Neural cell (in vitro differentiated cells): Measurements from ENCODE around the gene AKAP9. TPM values are rescaled to one million over a fixed set of nuclear protein-coding genes. Genes with fewer than 3 reads are reported as not detected.

ENCODE experiments used
- H2AFZ ChIP-seq: fragments of 200-600, 300-800 bp; sonication (generic), shearing (Covaris generic); 2 replicates; pipeline ENCODE4 v1.6.0; 2014; ENCODE audit warnings: low read depth, mild to moderate bottlenecking, antibody characterized with exemption, low read length, moderate library complexity
- H3F3A ChIP-seq: fragments of 200-600 bp; shearing (Covaris generic); 2 replicates; pipeline ENCODE4 v1.6.1; 2016; ENCODE audit warnings: mild to moderate bottlenecking, moderate library complexity, mixed read lengths, antibody characterized with exemption, low read length; ENCODE audit not compliant: insufficient read depth, poor library complexity, severe bottlenecking
- H3K27ac ChIP-seq: fragments of 200-600, 300-800 bp; sonication (generic), shearing (Covaris generic); 2 replicates; pipeline ENCODE4 v1.5.1; 2014; ENCODE audit warnings: mild to moderate bottlenecking, low read length, moderate library complexity
- H3K27me3 ChIP-seq: fragments of 300-800, 200-600 bp; sonication (generic), shearing (Covaris generic); 2 replicates; pipeline ENCODE4 v1.6.0; 2014; ENCODE audit warnings: mild to moderate bottlenecking, low read depth, low read length, moderate library complexity; ENCODE audit not compliant: insufficient read depth
- H3K36me3 ChIP-seq: fragments of 300-800, 200-600 bp; sonication (generic), shearing (Covaris generic); 2 replicates; pipeline ENCODE4 v1.5.1; 2014; ENCODE audit warnings: mild to moderate bottlenecking, antibody characterized with exemption, low read length, moderate library complexity; ENCODE audit not compliant: insufficient read depth
- H3K4me2 ChIP-seq: fragments of 300-800, 200-600 bp; sonication (generic), shearing (Covaris generic); 2 replicates; pipeline ENCODE4 v1.6.0; 2014; ENCODE audit warnings: mild to moderate bottlenecking, low read length
- H3K4me3 ChIP-seq: fragments of 300-800, 200-600 bp; sonication (generic), shearing (Covaris generic); 2 replicates; pipeline ENCODE4 v1.5.1; 2014; ENCODE audit warnings: mild to moderate bottlenecking, low read length, moderate library complexity
- H3K79me2 ChIP-seq: fragments of 200-600 bp; shearing (Covaris generic); replicated peaks from 2 replicates; pipeline ENCODE4 v1.6.0; 2014; ENCODE audit warnings: mild to moderate bottlenecking, low read length, moderate library complexity; ENCODE audit not compliant: insufficient read depth
- H3K9ac ChIP-seq: fragments of 300-800, 200-600 bp; sonication (generic), shearing (Covaris generic); 2 replicates; pipeline ENCODE4 v1.6.1; 2016; ENCODE audit warnings: mild to moderate bottlenecking, low read length, mixed read lengths
- H3K9me2 ChIP-seq: fragments of 200-600 bp; shearing (Covaris generic); 2 replicates; pipeline ENCODE4 v1.6.1; 2016; ENCODE audit warnings: mild to moderate bottlenecking, low read length, mixed read lengths; ENCODE audit not compliant: insufficient read depth
- H3K9me3 ChIP-seq: fragments of 200-600, 300-800 bp; sonication (generic), shearing (Covaris generic); 2 replicates; pipeline ENCODE4 v1.6.1; 2016; ENCODE audit warnings: mild to moderate bottlenecking, mixed run types, low read length, moderate library complexity, mixed read lengths
- H4K20me1 ChIP-seq: fragments of 200-600 bp; shearing (Covaris generic); 2 replicates; pipeline ENCODE4 v1.6.1; 2016; ENCODE audit warnings: mild to moderate bottlenecking, mixed run types; ENCODE audit not compliant: insufficient read depth
- CTCF ChIP-seq: fragments of 450-650 bp; IDR thresholded peaks from 2 replicates; pipeline ENCODE4 v1.5.1; 2014; ENCODE audit warnings: antibody characterized with exemption, mild to moderate bottlenecking, moderate library complexity; ENCODE audit not compliant: poor library complexity, severe bottlenecking
- EP300 ChIP-seq: fragments of 450-650 bp; conservative IDR thresholded peaks from 2 replicates; pipeline ENCODE4 v1.6.1; 2014; ENCODE audit warnings: antibody characterized with exemption, mild to moderate bottlenecking, moderate library complexity; ENCODE audit not compliant: poor library complexity, severe bottlenecking
- EZH2 ChIP-seq: fragments of 200-600, 300-800 bp; shearing (Covaris generic), sonication (generic); IDR thresholded peaks from 2 replicates; pipeline ENCODE4 v1.6.1; 2014; ENCODE audit warnings: antibody characterized with exemption, low read length, borderline replicate concordance, mild to moderate bottlenecking; ENCODE audit not compliant: insufficient read depth, poor library complexity, severe bottlenecking
- MXI1 ChIP-seq: fragments of 450-650 bp; conservative IDR thresholded peaks from 2 replicates; pipeline ENCODE4 v1.6.1; 2014; ENCODE audit warnings: antibody characterized with exemption, mild to moderate bottlenecking; ENCODE audit not compliant: poor library complexity, severe bottlenecking
- POLR2AphosphoS5 ChIP-seq: IDR thresholded peaks from 2 replicates; pipeline ENCODE4 v1.6.1; 2012
- RAD21 ChIP-seq: fragments of 450-650 bp; conservative IDR thresholded peaks from 2 replicates; pipeline ENCODE4 v1.6.1; 2014; ENCODE audit warnings: antibody characterized with exemption, mild to moderate bottlenecking, moderate library complexity
- REST ChIP-seq: IDR thresholded peaks from 2 replicates; pipeline ENCODE4 v1.6.1; 2012; ENCODE audit warnings: borderline replicate concordance
- SMC3 ChIP-seq: fragments of 450-650 bp; conservative IDR thresholded peaks from 2 replicates; pipeline ENCODE4 v1.6.1; 2014; ENCODE audit warnings: antibody characterized with exemption, mild to moderate bottlenecking, moderate library complexity; ENCODE audit not compliant: poor library complexity
- TAF1 ChIP-seq: IDR thresholded peaks from 2 replicates; pipeline ENCODE4 v1.6.1; 2012; ENCODE audit warnings: low read depth
- polyA plus RNA-seq: library from polyadenylated mRNA; depleted of rRNA; stranded (reverse); fragments of >200 nt; gene quantifications from 2 replicates; pipeline ENCODE4 v1.2.3, GENCODE V29; 2014

AKAP9 gene
- polyA plus RNA-seq, 1 donor from 2014 or later, result 120 TPM

GRCh38 chr7:92028226-92028625 lies 87.6 kb downstream of the AKAP9 start:
- Histone ChIP-seq H3K36me3 (peaks cover 33% of the 10 kb centered on the region), H3K27me3 (no peaks in the 10 kb centered on the region), H3K27ac (no peak overlapping the region), H3K4me2 (no peak overlapping the region), H3K9me2 (no peaks in the 10 kb centered on the region), H4K20me1 (no peaks in the 10 kb centered on the region), H3K4me3 (no peak overlapping the region), H3K9me3 (peaks cover 5% of the 10 kb centered on the region), H3K79me2 (no peaks in the 10 kb centered on the region), H3K9ac (no peak overlapping the region), H3F3A (no peaks in the 10 kb centered on the region), H2AFZ (no peak overlapping the region)
- TF ChIP-seq EZH2 (no peak), CTCF (no peak)

GRCh38 chr7:92028686-92029085 lies 88.0 kb downstream of the AKAP9 start:
- H3K27me3 ChIP-seq, result no peaks in the 10 kb centered on the region

GRCh38 chr7:92034116-92034515 lies 93.5 kb downstream of the AKAP9 start:
- Histone ChIP-seq H3K79me2 (no peaks in the 10 kb centered on the region), H3K36me3 (peaks cover 27% of the 10 kb centered on the region), H3K27ac (no peak overlapping the region), H3K4me3 (no peak overlapping the region), H3K9ac (no peak overlapping the region), H4K20me1 (no peaks in the 10 kb centered on the region), H3K4me2 (no peak overlapping the region), H3K27me3 (no peaks in the 10 kb centered on the region), H3K9me3 (no peaks in the 10 kb centered on the region), H3K9me2 (no peaks in the 10 kb centered on the region), H2AFZ (no peak overlapping the region), H3F3A (no peaks in the 10 kb centered on the region)
- TF ChIP-seq POLR2AphosphoS5 (no peak), REST (no peak), EP300 (no peak), TAF1 (no peak), CTCF (no peak), RAD21 (no peak), SMC3 (no peak), MXI1 (no peak)

More at GRCh38 chr7:92028686-92029085, 88.0 kb downstream of the AKAP9 start:
- no peaks in the 10 kb centered on the region for H3K79me2 ChIP-seq
- H2AFZ ChIP-seq, result no peak overlapping the region
- H3K36me3 ChIP-seq, result peaks cover 30% of the 10 kb centered on the region
- no peak overlapping the region for H3K9ac ChIP-seq
- H3K27ac ChIP-seq, result no peak overlapping the region
- H3F3A ChIP-seq, result no peaks in the 10 kb centered on the region
- H3K4me3 ChIP-seq, result no peak overlapping the region
- no peak overlapping the region for H3K4me2 ChIP-seq
- peaks cover 5% of the 10 kb centered on the region for H3K9me3 ChIP-seq
- no peak for TF ChIP-seq CTCF
- H4K20me1 ChIP-seq, result no peaks in the 10 kb centered on the region
- no peaks in the 10 kb centered on the region for H3K9me2 ChIP-seq
